Measurements from ENCODE around the gene RSPH10B. TPM values are rescaled to one million over a fixed set of nuclear protein-coding genes. Genes with fewer than 3 reads are reported as not detected.
"Not testable (repeated sequence)": the region's sequence is repeated elsewhere in the genome, so short reads cannot be mapped to it uniquely, and the experiment has no call there.

RSPH10B gene
- total RNA-seq, 1 experiment from 2014 or later: not detected

- H4K20me1 ChIP-seq (ENCODE audit: insufficient read depth, low read depth, low read length); H3K27ac ChIP-seq (ENCODE audit: low read length); DNase-seq; H3K4me2 ChIP-seq (ENCODE audit: low read depth, low read length, poor library complexity, severe bottlenecking); H2AFZ ChIP-seq (ENCODE audit: low read length); H3K9me2 ChIP-seq (replicated peaks; ENCODE audit: insufficient read depth, low read length); H3K36me3 ChIP-seq (ENCODE audit: insufficient read depth, low read length); H3K27me3 ChIP-seq (ENCODE audit: low read length); H3K9ac ChIP-seq (ENCODE audit: low read length); H3K4me3 ChIP-seq (ENCODE audit: low read length); H3K9me3 ChIP-seq (ENCODE audit: low read length); H3K4me1 ChIP-seq (ENCODE audit: low read length); H3K79me2 ChIP-seq (ENCODE audit: low read length): not testable (repeated sequence)
Measured at GRCh38 chr7:5908835-5909234, 61.7 kb downstream of the RSPH10B start.

GRCh38 chr7:5904726-5905125 lies 65.8 kb downstream of the RSPH10B start:
- H3K36me3 ChIP-seq (ENCODE audit: insufficient read depth, low read length); H2AFZ ChIP-seq (ENCODE audit: low read length); H3K9me2 ChIP-seq (replicated peaks; ENCODE audit: insufficient read depth, low read length); H3K9me3 ChIP-seq (ENCODE audit: low read length); H4K20me1 ChIP-seq (ENCODE audit: insufficient read depth, low read depth, low read length); DNase-seq; H3K79me2 ChIP-seq (ENCODE audit: low read length); H3K9ac ChIP-seq (ENCODE audit: low read length); H3K4me2 ChIP-seq (ENCODE audit: low read depth, low read length, poor library complexity, severe bottlenecking); H3K27ac ChIP-seq (ENCODE audit: low read length); H3K27me3 ChIP-seq (ENCODE audit: low read length); H3K4me1 ChIP-seq (ENCODE audit: low read length); H3K4me3 ChIP-seq (ENCODE audit: low read length): not testable (repeated sequence)

DNA sequence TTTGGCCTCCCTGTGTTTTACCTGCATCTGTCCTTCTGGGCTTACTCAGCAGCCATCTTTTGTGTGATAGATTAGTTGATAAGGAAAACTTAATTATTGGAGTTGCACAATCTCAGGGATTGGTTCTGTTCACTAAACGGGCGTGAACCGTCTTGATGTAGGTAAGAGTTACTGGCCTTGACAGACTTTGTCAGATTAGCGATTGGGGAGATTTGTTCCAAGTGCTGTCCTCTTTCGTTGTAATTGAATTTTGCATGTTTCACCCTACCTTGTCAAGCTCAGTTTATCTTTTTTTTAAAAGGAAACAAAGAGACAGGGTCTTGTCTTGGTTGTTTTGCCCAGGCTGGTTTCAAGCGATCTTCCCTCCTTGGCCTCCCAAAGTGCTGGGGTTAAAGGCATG lies 67.5 kb downstream of the RSPH10B start:
- H2AFZ ChIP-seq (ENCODE audit: low read length); H3K9ac ChIP-seq (ENCODE audit: low read length); H3K9me3 ChIP-seq (ENCODE audit: low read length); H3K9me2 ChIP-seq (replicated peaks; ENCODE audit: insufficient read depth, low read length); H3K4me1 ChIP-seq (ENCODE audit: low read length); H3K4me2 ChIP-seq (ENCODE audit: low read depth, low read length, poor library complexity, severe bottlenecking); H3K27ac ChIP-seq (ENCODE audit: low read length); H3K27me3 ChIP-seq (ENCODE audit: low read length); H3K4me3 ChIP-seq (ENCODE audit: low read length); H4K20me1 ChIP-seq (ENCODE audit: insufficient read depth, low read depth, low read length); H3K36me3 ChIP-seq (ENCODE audit: insufficient read depth, low read length); DNase-seq; H3K79me2 ChIP-seq (ENCODE audit: low read length): not testable (repeated sequence)

GRCh38 chr7:5898480-5899224 lies 71.8 kb downstream of the RSPH10B start, which contains the start of gene CCZ1:
CCZ1 (plus strand) TSS chr7:5898733; CDS start chr7:5898800, 67 bp downstream.
- not testable (repeated sequence) for H3K36me3 ChIP-seq (ENCODE audit: insufficient read depth, low read length); H3K9me3 ChIP-seq (ENCODE audit: low read length); H2AFZ ChIP-seq (ENCODE audit: low read length); H4K20me1 ChIP-seq (ENCODE audit: insufficient read depth, low read depth, low read length); H3K27ac ChIP-seq (ENCODE audit: low read length); H3K79me2 ChIP-seq (ENCODE audit: low read length); H3K27me3 ChIP-seq (ENCODE audit: low read length); H3K4me1 ChIP-seq (ENCODE audit: low read length); H3K9me2 ChIP-seq (replicated peaks; ENCODE audit: insufficient read depth, low read length)
- H3K4me3 ChIP-seq (ENCODE audit: low read length): peak within 1 kb of the TSS; percentile 61; the same call in 1 of the 2 replicates
- DNase-seq: peak; percentile 83
- peak within 1 kb of the TSS; percentile 56 for H3K4me2 ChIP-seq (ENCODE audit: low read depth, low read length, poor library complexity, severe bottlenecking)
- H3K9ac ChIP-seq (ENCODE audit: low read length): peak within 1 kb of the TSS; percentile 61

GRCh38 chr7:5897369-5897919 lies 73.0 kb downstream of the RSPH10B start:
- Histone ChIP-seq H3K4me3 (ENCODE audit: low read length) (peak overlapping the region; percentile 61; the same call in 1 of the 2 replicates), H3K4me2 (ENCODE audit: low read depth, low read length, poor library complexity, severe bottlenecking) (peak overlapping the region; percentile 56), H3K9ac (ENCODE audit: low read length) (0 out of 2 replicates have a peak overlapping the region, but pooled peaks have one; percentile 61)
- not testable (repeated sequence) for H3K9me2 ChIP-seq (replicated peaks; ENCODE audit: insufficient read depth, low read length); H3K27me3 ChIP-seq (ENCODE audit: low read length); H2AFZ ChIP-seq (ENCODE audit: low read length); H3K79me2 ChIP-seq (ENCODE audit: low read length); H3K9me3 ChIP-seq (ENCODE audit: low read length); H4K20me1 ChIP-seq (ENCODE audit: insufficient read depth, low read depth, low read length); H3K4me1 ChIP-seq (ENCODE audit: low read length); H3K36me3 ChIP-seq (ENCODE audit: insufficient read depth, low read length); H3K27ac ChIP-seq (ENCODE audit: low read length)
- peak; percentile 54 for DNase-seq

- no peak overlapping the region for H3K4me3 ChIP-seq (ENCODE audit: low read length)
- H3K27ac ChIP-seq (ENCODE audit: low read length): no peak overlapping the region
- H3K9ac ChIP-seq (ENCODE audit: low read length): no peak overlapping the region
- no peak overlapping the region for H2AFZ ChIP-seq (ENCODE audit: low read length)
- no peaks in the 10 kb centered on the region for H3K9me2 ChIP-seq (replicated peaks; ENCODE audit: insufficient read depth, low read length)
- no peaks in the 10 kb centered on the region for H3K27me3 ChIP-seq (ENCODE audit: low read length)
- H3K36me3 ChIP-seq (ENCODE audit: insufficient read depth, low read length): no peaks in the 10 kb centered on the region
- no peaks in the 10 kb centered on the region for H4K20me1 ChIP-seq (ENCODE audit: insufficient read depth, low read depth, low read length)
- H3K4me2 ChIP-seq (ENCODE audit: low read depth, low read length, poor library complexity, severe bottlenecking): no peak overlapping the region
- no peaks in the 10 kb centered on the region; the same call in 1 of the 2 replicates for H3K4me1 ChIP-seq (ENCODE audit: low read length)
- H3K79me2 ChIP-seq (ENCODE audit: low read length): no peaks in the 10 kb centered on the region
- H3K9me3 ChIP-seq (ENCODE audit: low read length): no peaks in the 10 kb centered on the region
- no peak for DNase-seq
Measured at GRCh38 chr7:5892498-5892897, 78.0 kb downstream of the RSPH10B start.

- not testable (repeated sequence) for H3K79me2 ChIP-seq (ENCODE audit: low read length); H3K4me3 ChIP-seq (ENCODE audit: low read length); H3K4me2 ChIP-seq (ENCODE audit: low read depth, low read length, poor library complexity, severe bottlenecking); H3K4me1 ChIP-seq (ENCODE audit: low read length); DNase-seq; H3K36me3 ChIP-seq (ENCODE audit: insufficient read depth, low read length); H2AFZ ChIP-seq (ENCODE audit: low read length); H4K20me1 ChIP-seq (ENCODE audit: insufficient read depth, low read depth, low read length); H3K27me3 ChIP-seq (ENCODE audit: low read length); H3K9me3 ChIP-seq (ENCODE audit: low read length); H3K9me2 ChIP-seq (replicated peaks; ENCODE audit: insufficient read depth, low read length); H3K27ac ChIP-seq (ENCODE audit: low read length); H3K9ac ChIP-seq (ENCODE audit: low read length)
Measured at GRCh38 chr7:5890244-5890643, 80.2 kb downstream of the RSPH10B start.

DNA sequence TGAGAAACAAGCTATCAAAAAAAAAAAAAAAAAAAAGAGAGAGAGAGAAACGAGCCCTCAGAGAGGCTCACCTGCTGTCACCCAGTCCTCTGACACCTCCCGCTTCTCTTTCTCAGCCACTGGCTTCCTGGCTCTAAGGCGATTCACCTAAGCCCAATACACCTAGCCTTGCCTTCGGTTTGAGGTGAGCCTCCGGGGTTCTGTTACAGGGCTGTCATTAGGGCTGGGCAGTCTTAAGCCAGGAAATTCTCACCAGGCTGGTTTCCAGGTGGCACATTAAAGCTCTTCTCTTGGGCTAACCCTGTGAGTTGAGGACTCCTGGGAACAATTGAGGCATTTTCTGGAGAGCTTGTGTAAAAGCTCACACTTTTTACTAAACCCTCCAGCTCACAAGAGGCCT lies 82.5 kb downstream of the RSPH10B start:
- not testable (repeated sequence) for H2AFZ ChIP-seq (ENCODE audit: low read length); H3K4me1 ChIP-seq (ENCODE audit: low read length); H3K4me3 ChIP-seq (ENCODE audit: low read length); H3K36me3 ChIP-seq (ENCODE audit: insufficient read depth, low read length); H3K9me3 ChIP-seq (ENCODE audit: low read length); H3K9me2 ChIP-seq (replicated peaks; ENCODE audit: insufficient read depth, low read length); H3K4me2 ChIP-seq (ENCODE audit: low read depth, low read length, poor library complexity, severe bottlenecking); H4K20me1 ChIP-seq (ENCODE audit: insufficient read depth, low read depth, low read length); H3K9ac ChIP-seq (ENCODE audit: low read length); DNase-seq; H3K27ac ChIP-seq (ENCODE audit: low read length); H3K79me2 ChIP-seq (ENCODE audit: low read length); H3K27me3 ChIP-seq (ENCODE audit: low read length)
